ENCODE results near the gene C16orf90. TPM values are rescaled to one million over a fixed set of nuclear protein-coding genes. Genes with fewer than 3 reads are reported as not detected.

Gene C16orf90
- total and polyA plus RNA-seq, 7 donors = not detected

DNA sequence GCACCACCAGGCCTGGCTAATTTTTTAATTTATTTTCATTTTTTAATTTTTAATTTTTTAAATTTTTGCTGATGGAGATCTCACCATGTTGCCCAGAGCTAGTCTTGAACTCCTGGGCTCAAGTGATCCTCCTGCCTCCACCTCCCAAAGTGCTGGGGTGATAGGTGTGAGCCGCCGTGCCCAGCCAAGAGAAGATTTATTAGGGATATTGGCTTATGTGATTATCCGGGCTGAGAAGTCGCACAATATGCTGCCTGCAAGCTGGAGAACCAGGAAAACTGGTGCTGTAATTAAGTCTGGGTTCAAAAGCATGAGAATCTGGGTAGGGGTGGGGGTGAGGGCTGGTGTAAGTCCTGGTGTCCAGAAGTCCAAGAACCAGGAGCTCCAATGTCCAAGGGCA is 2.5 kb upstream of the C16orf90 start:
- no peak for DNase-seq
- H3K4me3 ChIP-seq = no peak overlapping the region
- WGBS, 3 donors = 87 to 89% (median 89%) methylated on average over 4 of the region's 4 CpGs
- ATAC-seq = no peak
- no peaks in the 10 kb centered on the region for H3K27me3 ChIP-seq (ENCODE audit: insufficient read depth in 3 of 3, low read length in 2 of 3)
- H3K9me3 ChIP-seq = no peaks in the 10 kb centered on the region
- intact Hi-C loops (cut with DNase I) = loop anchor here in 1 of 2 donors (10.0 kb wide), 1 partner anchor 233 kb away; no protein-coding TSS in a partner anchor
- TF ChIP-seq, protein P1, sequence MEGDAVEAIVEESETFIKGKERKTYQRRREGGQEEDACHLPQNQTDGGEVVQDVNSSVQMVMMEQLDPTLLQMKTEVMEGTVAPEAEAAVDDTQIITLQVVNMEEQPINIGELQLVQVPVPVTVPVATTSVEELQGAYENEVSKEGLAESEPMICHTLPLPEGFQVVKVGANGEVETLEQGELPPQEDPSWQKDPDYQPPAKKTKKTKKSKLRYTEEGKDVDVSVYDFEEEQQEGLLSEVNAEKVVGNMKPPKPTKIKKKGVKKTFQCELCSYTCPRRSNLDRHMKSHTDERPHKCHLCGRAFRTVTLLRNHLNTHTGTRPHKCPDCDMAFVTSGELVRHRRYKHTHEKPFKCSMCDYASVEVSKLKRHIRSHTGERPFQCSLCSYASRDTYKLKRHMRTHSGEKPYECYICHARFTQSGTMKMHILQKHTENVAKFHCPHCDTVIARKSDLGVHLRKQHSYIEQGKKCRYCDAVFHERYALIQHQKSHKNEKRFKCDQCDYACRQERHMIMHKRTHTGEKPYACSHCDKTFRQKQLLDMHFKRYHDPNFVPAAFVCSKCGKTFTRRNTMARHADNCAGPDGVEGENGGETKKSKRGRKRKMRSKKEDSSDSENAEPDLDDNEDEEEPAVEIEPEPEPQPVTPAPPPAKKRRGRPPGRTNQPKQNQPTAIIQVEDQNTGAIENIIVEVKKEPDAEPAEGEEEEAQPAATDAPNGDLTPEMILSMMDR (IDR thresholded peaks at IDR 0.05) = no peak
- no peaks in the 10 kb centered on the region for H3K36me3 ChIP-seq (ENCODE audit: insufficient read depth in 1 of 2, low read depth in 1 of 2)
- no peak overlapping the region for H3K27ac ChIP-seq
- H3K4me1 ChIP-seq = peaks cover 9% of the 10 kb centered on the region

DNA sequence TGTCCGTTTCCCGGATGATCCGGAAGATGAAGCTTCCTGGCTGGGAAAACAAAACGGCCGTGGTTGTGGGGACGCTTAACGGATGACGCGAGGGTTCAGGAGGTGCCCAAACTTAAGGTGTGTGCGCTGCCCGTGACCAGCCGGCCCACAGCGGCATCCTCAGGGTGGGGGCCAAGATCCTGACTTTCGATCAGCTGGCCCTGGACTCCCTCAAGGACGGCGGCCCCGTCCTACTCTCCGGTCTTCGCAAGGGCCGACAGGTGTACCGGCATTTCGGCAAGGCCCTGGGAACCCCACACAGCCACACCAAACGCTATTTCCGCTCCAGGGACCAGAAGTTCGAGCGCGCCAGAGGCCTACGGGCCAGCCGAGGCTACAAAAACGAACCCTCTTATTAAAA is 1.1 kb upstream of the C16orf90 start:
- DNase-seq (no peak), ATAC-seq (no peak)
- Histone ChIP-seq H3K9me3 (no peaks in the 10 kb centered on the region), H3K4me1 (peaks cover 2% of the 10 kb centered on the region), H3K36me3 (ENCODE audit: insufficient read depth in 1 of 2, low read depth in 1 of 2) (no peaks in the 10 kb centered on the region), H3K27me3 (ENCODE audit: insufficient read depth in 3 of 3, low read length in 2 of 3) (no peaks in the 10 kb centered on the region), H3K27ac (no peak overlapping the region), H3K4me3 (no peak overlapping the region)
- TF ChIP-seq, protein P1 (IDR thresholded peaks at IDR 0.05) = no peak
- intact Hi-C loops (cut with DNase I) = loop anchor here in 1 of 2 donors (10.0 kb wide), 1 partner anchor 232 kb away; no protein-coding TSS in a partner anchor
- WGBS, 3 donors = 92 to 94% (median 94%) methylated on average over 30 of the region's 30 CpGs

DNA sequence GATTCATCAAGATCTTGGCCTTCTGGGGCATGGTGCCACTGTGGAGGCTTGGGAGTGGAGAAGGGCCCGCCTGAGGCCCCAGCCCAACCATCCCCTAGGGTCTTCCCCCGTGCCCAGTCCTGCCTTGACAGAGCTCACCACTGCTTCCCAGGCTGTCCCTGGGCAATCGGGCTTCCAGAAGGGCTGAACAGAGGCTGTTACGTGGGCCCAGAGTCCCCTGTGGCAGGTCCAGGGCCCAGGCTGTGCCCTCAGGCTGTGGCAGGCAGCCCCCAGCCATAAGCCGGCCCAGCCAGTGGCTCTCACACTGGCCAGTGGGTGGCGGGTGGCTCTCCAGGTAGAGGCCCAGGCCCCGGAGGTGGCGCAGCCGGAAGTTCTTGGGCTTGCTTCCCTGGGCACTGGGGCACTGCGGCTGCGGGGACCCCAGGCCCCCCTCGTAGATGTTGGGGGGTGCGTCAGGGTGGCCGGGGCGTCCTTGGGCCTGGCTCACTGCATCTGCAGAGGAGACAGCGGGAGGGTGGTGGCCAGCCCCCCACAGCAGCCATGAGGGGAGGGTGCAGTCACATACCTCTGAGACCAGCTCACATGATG is 809 bp downstream of the C16orf90 start:
- Histone ChIP-seq H3K9me3 (no peaks in the 10 kb centered on the region), H3K27ac (no peak overlapping the region), H3K27me3 (ENCODE audit: insufficient read depth in 3 of 3, low read length in 2 of 3) (no peaks in the 10 kb centered on the region), H3K4me1 (peaks cover 11% of the 10 kb centered on the region), H3K4me3 (no peak overlapping the region), H3K36me3 (ENCODE audit: insufficient read depth in 1 of 2, low read depth in 1 of 2) (no peaks in the 10 kb centered on the region)
- DNase-seq (no peak), ATAC-seq (no peak)
- intact Hi-C loops (cut with DNase I) = loop anchor here in 1 of 2 donors (10.0 kb wide), 1 partner anchor 230 kb away; no protein-coding TSS in a partner anchor
- TF ChIP-seq, protein P1 (IDR thresholded peaks at IDR 0.05) = no peak
- WGBS, 3 donors = 90 to 92% (median 90%) methylated on average over 13 to 16 of the region's 16 CpGs

DNA sequence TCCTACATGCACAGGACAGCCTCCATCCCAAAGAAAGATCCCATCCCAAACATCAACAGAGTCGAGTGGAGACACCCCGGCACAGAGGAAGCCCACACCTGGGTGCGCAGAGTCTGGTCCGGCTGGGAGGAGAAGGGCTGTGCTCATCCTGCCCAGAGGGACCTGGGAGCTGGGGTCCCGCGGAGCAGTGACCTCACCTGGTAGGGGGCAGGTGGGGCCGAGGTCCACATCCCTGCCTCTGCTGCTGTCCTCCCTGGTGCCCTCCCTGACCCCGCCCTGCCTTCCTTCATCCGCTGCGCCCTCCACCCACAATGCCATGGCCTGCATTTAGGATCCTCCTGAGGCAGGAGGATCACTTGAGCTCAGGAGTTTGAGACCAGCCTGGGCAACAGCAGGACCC is 2.9 kb downstream of the C16orf90 start:
- 80 to 91% (median 84%) methylated on average over 7 to 10 of the region's 10 CpGs for WGBS, 3 donors
- Histone ChIP-seq H3K27me3 (ENCODE audit: insufficient read depth in 3 of 3, low read length in 2 of 3) (no peaks in the 10 kb centered on the region), H3K4me3 (no peak overlapping the region), H3K36me3 (ENCODE audit: insufficient read depth in 1 of 2, low read depth in 1 of 2) (peaks cover 0 to 8% of the 10 kb centered on the region in 2 donors), H3K27ac (no peak overlapping the region), H3K9me3 (no peaks in the 10 kb centered on the region), H3K4me1 (peaks cover 11% of the 10 kb centered on the region)
- intact Hi-C loops (cut with DNase I) = loop anchor here in 1 of 2 donors (10.0 kb wide), 1 partner anchor 228 kb away; no protein-coding TSS in a partner anchor
- TF ChIP-seq, protein P1 (IDR thresholded peaks at IDR 0.05) = no peak
- ATAC-seq (peak in 1 of 4 donors; percentile 17), DNase-seq (no peak)

Data from psoas muscle (tissue), 8 donors.